Keratinocyte (primary cell): ENCODE measurements around the gene TDRD9. TPM values are rescaled to one million over a fixed set of nuclear protein-coding genes. Genes with fewer than 3 reads are reported as not detected.

Source experiments
- DNase-seq: peaks from one replicate; pipeline ENCODE4 v3.0.0-alpha.2; 2011; ENCODE audit warnings: low read depth, missing footprints, low spot score
- FAIRE-seq: peaks from 2 replicates; lab custom pipeline; 2011; peaks lifted over from hg19 to GRCh38; lab: Jason Lieb, UNC
- H2AFZ ChIP-seq: 2 replicates; pipeline ENCODE4 v1.6.0; 2012; ENCODE audit warnings: low read length, control low read depth, inconsistent platforms; ENCODE audit not compliant: control insufficient read depth
- H3K27ac ChIP-seq: 2 replicates; pipeline ENCODE4 v1.5.1; 2011; ENCODE audit warnings: low read length; ENCODE audit not compliant: control insufficient read depth, insufficient read depth
- H3K27me3 ChIP-seq: 3 replicates; pipeline ENCODE4 v1.6.0; 2011; ENCODE audit warnings: low read length; ENCODE audit not compliant: control insufficient read depth, insufficient read depth; ENCODE audit errors: extremely low read depth
- H3K36me3 ChIP-seq, 2 experiments: 2 replicates in 1 of 2; 3 replicates in 1 of 2; pipeline ENCODE4 v1.5.1; 2011; ENCODE audit warnings: low read length in 2 of 2, mild to moderate bottlenecking in 1 of 2; ENCODE audit not compliant: control insufficient read depth in 2 of 2, insufficient read depth in 2 of 2; ENCODE audit errors: extremely low read depth in 1 of 2
- H3K4me1 ChIP-seq: 3 replicates; pipeline ENCODE4 v1.5.1; 2011; ENCODE audit warnings: low read length; ENCODE audit not compliant: control insufficient read depth, insufficient read depth; ENCODE audit errors: extremely low read depth
- H3K4me2 ChIP-seq: 3 replicates; pipeline ENCODE4 v1.6.0; 2011; ENCODE audit warnings: low read depth, low read length; ENCODE audit not compliant: control insufficient read depth, insufficient read depth; ENCODE audit errors: extremely low read depth
- H3K4me3 ChIP-seq, 3 experiments: fragments of 200-600 bp in 1 of 3; sonication (generic) in 1 of 3; 2 replicates in 2 of 3; 3 replicates in 1 of 3; pipeline ENCODE4 v1.5.1; 2011 to 2016; ENCODE audit warnings: low read length in 3 of 3, mild to moderate bottlenecking in 3 of 3, control low read depth in 2 of 3, inconsistent platforms in 1 of 3, low read depth in 1 of 3, mixed read lengths in 1 of 3, mixed run types in 1 of 3, moderate library complexity in 1 of 3; ENCODE audit not compliant: control insufficient read depth in 2 of 3, insufficient read depth in 2 of 3; ENCODE audit errors: extremely low read depth in 1 of 3
- H3K79me2 ChIP-seq: 2 replicates; pipeline ENCODE4 v1.6.0; 2012; ENCODE audit warnings: low read length; ENCODE audit not compliant: control insufficient read depth, insufficient read depth
- H3K9ac ChIP-seq: 3 replicates; pipeline ENCODE4 v1.6.0; 2011; ENCODE audit warnings: low read length; ENCODE audit not compliant: control insufficient read depth, insufficient read depth; ENCODE audit errors: extremely low read depth
- H3K9me1 ChIP-seq: 3 replicates; pipeline ENCODE4 v1.6.0; 2011; ENCODE audit warnings: low read length; ENCODE audit not compliant: control insufficient read depth, insufficient read depth; ENCODE audit errors: extremely low read depth
- H3K9me3 ChIP-seq: 2 replicates; pipeline ENCODE4 v1.5.1; 2012; ENCODE audit warnings: low read depth, low read length; ENCODE audit not compliant: control insufficient read depth
- H4K20me1 ChIP-seq: 3 replicates; pipeline ENCODE4 v1.6.0; 2011; ENCODE audit warnings: low read length; ENCODE audit not compliant: control insufficient read depth, insufficient read depth; ENCODE audit errors: extremely low read depth
- EZH2 ChIP-seq: IDR thresholded peaks from one replicate; pipeline ENCODE4 v1.6.1; 2012; ENCODE audit warnings: inconsistent platforms, mild to moderate bottlenecking, low read length, moderate library complexity
- dilution Hi-C: fragments of 300-500 bp; cut with MboI; formaldehyde crosslinking; loops from one replicate; pipeline ENCODE4 v1.7.0; 2020; ENCODE audit warnings: low sequenced_read_pairs; ENCODE audit not compliant: extremely low pct_ligation_motif_present
- polyA plus RNA-seq, 5 experiments: library from polyadenylated mRNA; depleted of rRNA in 3 of 5; stranded (reverse) in 3 of 5; stranded (forward) in 1 of 5; unstranded in 1 of 5; fragments of >200 nt; gene quantifications; 1 replicate in 1 of 5; 2 replicates in 3 of 5; 3 replicates in 1 of 5; pipeline versions ENCODE4 v1.2.1 to v1.2.3, GENCODE V29; 2011 to 2012; ENCODE audit warnings: missing spikeins in 2 of 5, low read depth in 1 of 5, low replicate concordance in 1 of 5
- TF ChIP-seq, protein P1 (sequence below), 3 experiments: IDR thresholded peaks in 1 of 3; conservative IDR thresholded peaks in 1 of 3; optimal IDR thresholded peaks in 1 of 3; 2 replicates in 2 of 3; 3 replicates in 1 of 3; pipeline versions ENCODE3 to v1.5.1; 2011; ENCODE audit warnings: low read length in 3 of 3, mild to moderate bottlenecking in 3 of 3, moderate library complexity in 2 of 3, control low read depth in 1 of 3, inconsistent platforms in 1 of 3; ENCODE audit not compliant: insufficient read depth in 2 of 3; ENCODE audit errors: extremely low read depth in 1 of 3

Gene TDRD9
- polyA plus RNA-seq, 1 donor (not counting 4 experiments of a cell fraction or from before 2014, with no cell fraction given), result 0.10 TPM

DNA sequence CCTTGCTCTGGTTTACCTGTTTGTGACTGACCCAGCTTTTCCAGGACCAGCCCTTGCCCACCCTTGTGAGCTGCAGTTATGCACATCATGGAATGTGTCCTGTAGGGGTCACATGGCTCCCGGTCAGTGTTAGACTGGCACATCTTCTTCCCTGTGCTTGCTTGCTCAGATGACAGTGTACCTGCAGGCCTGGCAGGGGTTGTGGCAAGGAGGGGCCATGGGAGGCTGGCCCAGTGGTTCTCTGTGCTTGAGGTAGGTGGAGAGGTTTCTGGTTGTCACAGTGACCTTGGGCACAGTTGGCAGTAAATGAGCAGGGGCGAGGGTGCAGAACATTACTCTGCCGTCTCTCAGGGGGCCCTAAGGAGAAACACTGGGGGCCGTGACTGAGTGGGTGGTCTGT, 41.7 kb downstream of the TDRD9 start:
- Histone ChIP-seq H3K79me2 (no peaks in the 10 kb centered on the region), H3K9ac (no peak overlapping the region), H3K27me3 (no peaks in the 10 kb centered on the region), H2AFZ (no peak overlapping the region), H3K4me2 (no peak overlapping the region), H3K9me3 (no peaks in the 10 kb centered on the region), H3K4me1 (no peaks in the 10 kb centered on the region), H3K36me3 (no peaks in the 10 kb centered on the region), H3K9me1 (no peaks in the 10 kb centered on the region), H3K4me3 (no peak overlapping the region), H4K20me1 (no peaks in the 10 kb centered on the region), H3K27ac (no peak overlapping the region)
- dilution Hi-C loops, result no loop called here
- DNase-seq, result no peak
- no peak for FAIRE-seq
- no peak for TF ChIP-seq EZH2
- TF ChIP-seq, protein P1, sequence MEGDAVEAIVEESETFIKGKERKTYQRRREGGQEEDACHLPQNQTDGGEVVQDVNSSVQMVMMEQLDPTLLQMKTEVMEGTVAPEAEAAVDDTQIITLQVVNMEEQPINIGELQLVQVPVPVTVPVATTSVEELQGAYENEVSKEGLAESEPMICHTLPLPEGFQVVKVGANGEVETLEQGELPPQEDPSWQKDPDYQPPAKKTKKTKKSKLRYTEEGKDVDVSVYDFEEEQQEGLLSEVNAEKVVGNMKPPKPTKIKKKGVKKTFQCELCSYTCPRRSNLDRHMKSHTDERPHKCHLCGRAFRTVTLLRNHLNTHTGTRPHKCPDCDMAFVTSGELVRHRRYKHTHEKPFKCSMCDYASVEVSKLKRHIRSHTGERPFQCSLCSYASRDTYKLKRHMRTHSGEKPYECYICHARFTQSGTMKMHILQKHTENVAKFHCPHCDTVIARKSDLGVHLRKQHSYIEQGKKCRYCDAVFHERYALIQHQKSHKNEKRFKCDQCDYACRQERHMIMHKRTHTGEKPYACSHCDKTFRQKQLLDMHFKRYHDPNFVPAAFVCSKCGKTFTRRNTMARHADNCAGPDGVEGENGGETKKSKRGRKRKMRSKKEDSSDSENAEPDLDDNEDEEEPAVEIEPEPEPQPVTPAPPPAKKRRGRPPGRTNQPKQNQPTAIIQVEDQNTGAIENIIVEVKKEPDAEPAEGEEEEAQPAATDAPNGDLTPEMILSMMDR (optimal IDR thresholded peaks at IDR 0.05 in 1 of 3, IDR thresholded peaks at IDR 0.05 in 1 of 3, conservative IDR thresholded peaks at IDR 0.05 in 1 of 3; ENCODE audit: extremely low read depth in 1 of 3, insufficient read depth in 2 of 3, low read length in 3 of 3), result no peak

DNA sequence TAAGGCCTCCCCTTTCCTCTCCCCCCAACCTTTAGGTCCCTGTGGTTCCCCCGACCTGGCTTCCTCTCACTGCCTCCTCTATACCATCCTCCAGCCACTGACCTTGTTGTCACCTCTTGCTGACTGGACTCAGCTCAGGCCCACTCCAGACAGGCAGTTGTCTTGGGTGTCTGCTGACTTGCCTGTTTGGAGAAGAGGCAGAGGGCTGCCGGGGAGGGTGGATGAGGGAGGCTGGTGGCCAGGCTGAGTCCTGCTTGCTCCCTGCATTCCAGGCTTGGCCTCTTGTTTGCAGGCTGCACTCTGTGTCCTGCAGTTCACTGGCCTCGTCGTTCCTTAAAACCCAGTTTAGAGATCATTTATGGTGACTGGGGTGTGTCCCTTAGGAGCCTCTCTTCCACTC, 45.1 kb downstream of the TDRD9 start:
- Histone ChIP-seq H3K9me1 (no peaks in the 10 kb centered on the region), H3K4me1 (no peaks in the 10 kb centered on the region), H3K4me2 (no peak overlapping the region), H3K79me2 (no peaks in the 10 kb centered on the region), H3K4me3 (no peak overlapping the region), H3K9me3 (no peaks in the 10 kb centered on the region), H3K27me3 (no peaks in the 10 kb centered on the region), H3K9ac (no peak overlapping the region), H3K27ac (no peak overlapping the region), H3K36me3 (no peaks in the 10 kb centered on the region), H2AFZ (no peak overlapping the region), H4K20me1 (no peaks in the 10 kb centered on the region)
- no peak for DNase-seq
- FAIRE-seq, result no peak
- TF ChIP-seq EZH2, result no peak
- TF ChIP-seq, protein P1 (optimal IDR thresholded peaks at IDR 0.05 in 1 of 3, IDR thresholded peaks at IDR 0.05 in 1 of 3, conservative IDR thresholded peaks at IDR 0.05 in 1 of 3; ENCODE audit: extremely low read depth in 1 of 3, insufficient read depth in 2 of 3, low read length in 3 of 3), result no peak
- dilution Hi-C loops, result no loop called here
